HG03469 (cell line): ENCODE measurements around the gene SLC16A12.
"Not testable (repeated sequence)": the region's sequence is repeated elsewhere in the genome, so short reads cannot be mapped to it uniquely, and the experiment has no call there.

Experiments used
- ATAC-seq: cut with Tn5 transposase; IDR thresholded peaks from one replicate; pipeline ENCODE4 v1.9.1; 2021; ENCODE audit warnings: mild to moderate bottlenecking, moderate library complexity, moderate number of reproducible peaks; ENCODE audit not compliant: unreplicated experiment

Gene SLC16A12

GRCh38 chr10:89393898-89394297 lies 141.5 kb downstream of the SLC16A12 start:
- ATAC-seq: no peak

- ATAC-seq: no peak
These were observed 142.4 kb downstream of the SLC16A12 start for GRCh38 chr10:89392974-89393373.

- no peak for ATAC-seq
These were observed 143.3 kb downstream of the SLC16A12 start, which contains the start of gene IFIT1 for GRCh38 chr10:89391907-89392756. IFIT1 (plus strand) TSS chr10:89392623; CDS start chr10:89392713, 90 bp downstream.

GRCh38 chr10:89391226-89391576 lies 144.2 kb downstream of the SLC16A12 start:
- ATAC-seq: not testable (repeated sequence)

- no peak for ATAC-seq
These were observed 144.7 kb downstream of the SLC16A12 start for GRCh38 chr10:89390476-89391225.

- ATAC-seq: no peak
These were observed 146.1 kb downstream of the SLC16A12 start for GRCh38 chr10:89389254-89389653.

GRCh38 chr10:89388806-89389205 lies 146.6 kb downstream of the SLC16A12 start:
- no peak for ATAC-seq

- no peak for ATAC-seq
These were observed 150.7 kb downstream of the SLC16A12 start for GRCh38 chr10:89384474-89385340.

GRCh38 chr10:89382757-89383156 lies 152.6 kb downstream of the SLC16A12 start:
- no peak for ATAC-seq
